ENCODE results near the gene CLASP1. TPM values are rescaled to one million over a fixed set of nuclear protein-coding genes. Genes with fewer than 3 reads are reported as not detected.

Gene CLASP1
- total RNA-seq, 1 experiment from 2014 or later: 45.9 TPM

DNA sequence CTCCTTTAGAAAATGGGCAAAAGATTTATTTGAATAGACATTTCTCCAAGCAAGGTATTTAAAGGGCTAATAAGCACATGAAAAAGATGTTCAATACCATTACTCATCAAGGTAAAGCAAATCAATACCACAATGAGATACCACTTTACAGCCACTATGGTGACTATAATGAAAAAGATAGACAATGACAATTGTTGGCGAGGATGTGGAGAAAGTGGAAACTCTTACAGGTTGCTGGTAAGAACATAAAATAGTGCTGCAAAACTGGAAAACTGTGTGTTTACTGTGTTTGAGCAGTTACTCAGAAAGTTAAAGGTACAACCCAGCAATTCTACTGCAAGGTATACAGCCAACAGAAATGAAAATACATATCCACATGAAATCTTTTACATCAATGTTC is 150.5 kb downstream of the CLASP1 start:
- Histone ChIP-seq H3K4me1 (ENCODE audit: insufficient read depth, low read length) (no peaks in the 10 kb centered on the region), H2BK12ac (ENCODE audit: insufficient read length, low read depth, low read length) (no peak overlapping the region), H3K18ac (ENCODE audit: insufficient read length, low read depth, low read length) (no peak overlapping the region), H3K27me3 (ENCODE audit: insufficient read depth, low read length) (no peaks in the 10 kb centered on the region), H3K4me2 (ENCODE audit: insufficient read depth, insufficient read length, low read length) (no peak overlapping the region), H3T11ph (ENCODE audit: low read length) (no peak overlapping the region), H2BK5ac (ENCODE audit: insufficient read length, low read length) (no peak overlapping the region), H3K9ac (ENCODE audit: extremely low read depth, insufficient read length, low read length) (no peak overlapping the region), H2BK15ac (ENCODE audit: low read depth, low read length) (no peak overlapping the region), H2BK120ac (ENCODE audit: low read depth, low read length, poor library complexity, severe bottlenecking) (no peak overlapping the region), H2BK20ac (ENCODE audit: low read depth, low read length, poor library complexity, severe bottlenecking) (no peak overlapping the region), H3K79me2 (ENCODE audit: insufficient read depth, low read length) (no peaks in the 10 kb centered on the region), H3K9me3 (ENCODE audit: control insufficient read depth, low read depth, low read length) (no peaks in the 10 kb centered on the region), H2AK5ac (ENCODE audit: insufficient read length, low read length) (no peak overlapping the region), H3K23me2 (ENCODE audit: insufficient read length, low read depth, low read length, poor library complexity, severe bottlenecking) (no peaks in the 10 kb centered on the region), H3K56ac (ENCODE audit: insufficient read length, low read depth, low read length) (no peak overlapping the region), H3K27ac (ENCODE audit: insufficient read length, low read depth, low read length) (no peak overlapping the region), H4K20me1 (ENCODE audit: control insufficient read depth, insufficient read depth, insufficient read length) (no peaks in the 10 kb centered on the region), H4K5ac (ENCODE audit: insufficient read length, low read depth, low read length) (no peak overlapping the region), H3K23ac (ENCODE audit: insufficient read length, low read depth, low read length) (no peak overlapping the region), H3K79me1 (ENCODE audit: insufficient read depth, low read depth, low read length, poor library complexity, severe bottlenecking) (no peaks in the 10 kb centered on the region), H4K91ac (ENCODE audit: insufficient read length, low read depth, low read length) (no peak overlapping the region), H2AFZ (ENCODE audit: low read length) (no peak overlapping the region), H4K8ac (replicated peaks; ENCODE audit: insufficient read length, low read depth, low read length) (no peak overlapping the region), H3K14ac (ENCODE audit: insufficient read depth, low read length) (no peak overlapping the region), H3K4ac (ENCODE audit: low read depth, low read length) (no peak overlapping the region)
- no peak for TF ChIP-seq CTCF (conservative IDR thresholded peaks at IDR 0.05)
- H3K36me3 Mint-ChIP-seq (ENCODE audit: insufficient read depth in 1 of 3, low read depth in 3 of 3): peaks cover 34 to 48% (median 47%) of the 10 kb centered on the region in 3 experiments
- WGBS (ENCODE audit: extremely low coverage, insufficient read length, low lambda C conversion rate): no CpG with 5 or more reads among the region's 1 CpG
- H3K9me3 Mint-ChIP-seq: peaks cover 8 to 9% of the 10 kb centered on the region in 2 experiments
- no peaks in the 10 kb centered on the region for H3K27me3 Mint-ChIP-seq (ENCODE audit: low read depth)
- DNase-seq: no peak
- H3K27ac Mint-ChIP-seq: no peak overlapping the region
- H3K4me3 Mint-ChIP-seq: no peak overlapping the region
- H3K4me1 Mint-ChIP-seq: peaks cover 4% of the 10 kb centered on the region in 2 experiments; a peak in 1 of 4 replicates

Measured in H9 (cell line).